ENCODE results near the gene KIFAP3. TPM values are rescaled to one million over a fixed set of nuclear protein-coding genes. Genes with fewer than 3 reads are reported as not detected.
"Not testable (repeated sequence)": the region's sequence is repeated elsewhere in the genome, so short reads cannot be mapped to it uniquely, and the experiment has no call there.

The KIFAP3 gene
- total RNA-seq, 4 donors from 2014 or later, result 9.2 to 24.6 (median 15.5) TPM

DNA sequence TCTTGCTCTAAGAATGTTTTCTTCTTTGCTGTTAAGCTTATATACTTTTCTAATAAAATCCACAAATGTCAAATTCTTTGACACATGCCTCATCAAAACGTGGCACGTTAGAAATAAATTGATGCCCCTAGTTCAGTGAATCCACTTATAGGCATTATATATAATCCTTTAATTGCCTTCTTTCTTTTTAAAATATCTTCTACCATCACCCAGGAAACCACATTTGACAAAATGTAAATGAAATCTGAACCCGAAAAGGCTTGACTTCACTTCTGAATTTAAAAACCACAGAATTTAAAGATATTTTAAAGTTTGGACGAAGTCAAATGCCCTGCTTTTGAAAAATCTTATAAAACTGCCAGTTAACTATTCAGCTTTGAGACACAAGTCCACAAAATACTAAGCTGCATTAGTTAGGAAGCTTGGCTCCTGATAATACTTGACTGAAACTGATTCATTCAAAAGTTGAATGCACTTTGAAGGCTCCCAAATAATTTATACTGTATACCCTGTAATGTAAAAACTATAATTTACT, 22.4 kb upstream of the KIFAP3 start:
- Histone ChIP-seq H3K27ac (no peak overlapping the region), H3K36me3 (no peaks in the 10 kb centered on the region), H3K27me3 (no peaks in the 10 kb centered on the region), H3K4me1 (no peaks in the 10 kb centered on the region), H3K9me3 (no peaks in the 10 kb centered on the region), H3K4me3 (no peak overlapping the region)
- WGBS, 2 donors, result 48 to 59% methylated on average over 4 of the region's 4 CpGs
- no peak for DNase-seq
- TF ChIP-seq, protein P1, sequence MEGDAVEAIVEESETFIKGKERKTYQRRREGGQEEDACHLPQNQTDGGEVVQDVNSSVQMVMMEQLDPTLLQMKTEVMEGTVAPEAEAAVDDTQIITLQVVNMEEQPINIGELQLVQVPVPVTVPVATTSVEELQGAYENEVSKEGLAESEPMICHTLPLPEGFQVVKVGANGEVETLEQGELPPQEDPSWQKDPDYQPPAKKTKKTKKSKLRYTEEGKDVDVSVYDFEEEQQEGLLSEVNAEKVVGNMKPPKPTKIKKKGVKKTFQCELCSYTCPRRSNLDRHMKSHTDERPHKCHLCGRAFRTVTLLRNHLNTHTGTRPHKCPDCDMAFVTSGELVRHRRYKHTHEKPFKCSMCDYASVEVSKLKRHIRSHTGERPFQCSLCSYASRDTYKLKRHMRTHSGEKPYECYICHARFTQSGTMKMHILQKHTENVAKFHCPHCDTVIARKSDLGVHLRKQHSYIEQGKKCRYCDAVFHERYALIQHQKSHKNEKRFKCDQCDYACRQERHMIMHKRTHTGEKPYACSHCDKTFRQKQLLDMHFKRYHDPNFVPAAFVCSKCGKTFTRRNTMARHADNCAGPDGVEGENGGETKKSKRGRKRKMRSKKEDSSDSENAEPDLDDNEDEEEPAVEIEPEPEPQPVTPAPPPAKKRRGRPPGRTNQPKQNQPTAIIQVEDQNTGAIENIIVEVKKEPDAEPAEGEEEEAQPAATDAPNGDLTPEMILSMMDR (IDR thresholded peaks at IDR 0.05), result no peak
- TF ChIP-seq POLR2A (IDR thresholded peaks at IDR 0.05), result no peak
- intact Hi-C loops (cut with DNase I), result no loop called here

DNA sequence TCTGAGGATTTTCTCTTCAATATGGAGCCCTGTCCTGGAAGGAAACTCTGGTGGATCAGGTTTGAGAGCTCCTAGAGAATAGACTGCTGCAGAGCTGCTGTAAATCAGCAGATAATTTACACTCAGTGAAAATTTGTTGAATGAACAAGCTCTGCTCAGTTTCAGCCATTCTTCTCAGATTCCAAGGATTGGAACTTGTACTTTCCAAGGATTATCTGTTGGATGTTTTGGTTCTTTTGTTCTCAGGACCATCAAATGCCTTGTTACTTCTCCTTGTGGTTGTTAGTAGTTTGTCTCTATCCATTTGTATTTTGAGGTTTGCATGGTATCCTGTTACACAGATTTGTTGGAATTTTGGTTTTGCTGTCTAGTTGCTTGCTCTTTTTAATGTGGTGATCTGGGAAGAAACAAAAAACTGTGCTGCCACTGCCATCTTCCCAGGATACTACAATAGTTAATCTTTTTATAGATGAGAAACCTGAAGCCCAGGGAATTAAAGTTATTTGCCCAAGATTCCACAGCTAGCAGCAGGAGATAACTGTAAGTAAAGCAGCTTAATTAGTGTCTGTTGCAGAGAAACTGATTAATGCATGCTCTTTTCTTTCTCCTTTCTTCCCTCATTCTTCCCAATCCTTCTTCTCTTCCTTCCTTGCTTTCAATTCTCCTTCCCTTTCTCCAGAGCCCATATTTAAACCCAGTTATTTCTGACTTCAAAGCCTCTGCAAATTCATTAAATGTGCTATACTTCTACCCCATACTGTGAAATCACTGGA, 21.7 kb upstream of the KIFAP3 start:
- DNase-seq, result no peak
- no peaks in the 10 kb centered on the region for H3K27me3 ChIP-seq
- H3K9me3 ChIP-seq, result no peaks in the 10 kb centered on the region
- intact Hi-C loops (cut with DNase I), result no loop called here
- TF ChIP-seq, protein P1 (IDR thresholded peaks at IDR 0.05), result no peak
- no peak for TF ChIP-seq POLR2A (IDR thresholded peaks at IDR 0.05)
- no peak overlapping the region for H3K4me3 ChIP-seq
- H3K27ac ChIP-seq, result no peak overlapping the region
- H3K4me1 ChIP-seq, result no peaks in the 10 kb centered on the region
- no peaks in the 10 kb centered on the region for H3K36me3 ChIP-seq

DNA sequence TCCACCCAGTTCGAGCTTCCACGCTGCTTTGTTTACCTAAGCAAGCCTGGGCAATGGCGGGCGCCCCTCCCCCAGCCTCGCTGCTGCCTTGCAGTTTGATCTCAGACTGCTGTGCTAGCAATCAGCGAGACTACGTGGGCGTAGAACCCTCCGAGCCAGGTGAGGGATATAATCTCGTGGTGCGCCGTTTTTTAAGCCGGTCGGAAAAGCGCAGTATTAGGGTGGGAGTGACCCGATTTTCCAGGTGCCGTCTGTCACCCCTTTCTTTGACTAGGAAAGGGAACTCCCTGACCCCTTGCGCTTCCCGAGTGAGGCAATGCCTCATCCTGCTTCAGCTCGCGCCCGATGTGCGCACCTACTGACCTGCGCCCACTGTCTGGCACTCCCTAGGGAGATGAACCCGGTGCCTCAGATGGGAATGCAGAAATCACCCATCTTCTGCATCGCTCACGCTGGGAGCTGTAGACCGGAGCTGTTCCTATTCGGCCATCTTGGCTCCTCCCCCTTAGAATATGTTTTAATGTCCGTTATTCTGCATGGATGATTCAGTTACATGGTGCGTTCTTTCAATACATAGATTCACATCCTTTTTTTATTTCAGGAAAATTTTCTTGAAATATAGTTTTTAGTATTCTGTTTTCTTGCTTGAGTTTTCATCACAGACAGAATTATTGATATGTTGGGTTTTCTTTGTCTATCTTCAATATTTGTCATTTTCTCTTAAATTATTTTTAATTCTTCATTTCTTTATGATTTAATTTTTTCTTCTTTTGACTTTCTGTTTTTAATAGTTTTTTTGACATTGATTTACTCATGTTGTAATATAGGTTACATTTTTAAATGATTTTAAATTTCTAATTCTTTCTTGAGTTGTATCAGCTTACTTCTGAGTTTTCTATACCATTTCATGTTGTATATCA, 20.5 kb upstream of the KIFAP3 start:
- H3K9me3 ChIP-seq; intact Hi-C loops (cut with DNase I); H3K36me3 ChIP-seq; H3K27me3 ChIP-seq; DNase-seq; H3K27ac ChIP-seq; H3K4me3 ChIP-seq; H3K4me1 ChIP-seq: not testable (repeated sequence)
- WGBS, 2 donors, result 89 to 93% methylated on average over 12 to 18 of the region's 31 CpGs

DNA sequence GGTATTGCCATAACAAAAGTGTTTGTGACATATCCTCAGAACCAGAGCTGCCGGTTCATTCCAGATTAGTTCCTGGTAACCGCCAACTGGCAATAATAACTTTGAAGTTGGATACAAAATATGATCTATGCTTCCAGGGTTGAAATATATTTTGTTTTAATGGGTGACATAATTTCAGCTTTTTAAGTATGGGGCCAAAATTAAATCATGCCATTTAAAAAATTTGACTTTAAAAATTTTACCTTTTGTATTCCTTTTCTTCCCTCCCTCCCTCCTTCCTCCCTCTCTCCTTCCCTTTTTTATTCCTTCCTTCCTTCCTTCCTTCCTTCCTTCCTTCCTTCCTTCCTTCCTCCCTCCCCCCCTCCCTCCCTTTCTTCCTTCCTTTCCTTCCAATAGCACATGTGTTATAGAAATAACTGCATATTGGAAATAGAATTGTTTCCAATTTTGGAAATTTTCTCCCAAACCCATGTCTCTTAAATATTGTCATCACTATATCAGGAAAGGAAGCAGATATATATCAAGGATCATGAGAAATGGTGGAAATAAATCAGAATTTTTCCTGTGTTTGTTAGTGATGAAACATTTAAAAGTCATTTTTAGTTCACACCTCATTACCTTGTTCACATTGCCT, 12.0 kb upstream of the KIFAP3 start:
- Histone ChIP-seq H3K27me3 (no peaks in the 10 kb centered on the region), H3K9me3 (no peaks in the 10 kb centered on the region), H3K36me3 (no peaks in the 10 kb centered on the region), H3K4me3 (no peak overlapping the region), H3K27ac (no peak overlapping the region), H3K4me1 (no peaks in the 10 kb centered on the region)
- 63 to 77% methylated on average over 2 of the region's 2 CpGs for WGBS, 2 donors
- DNase-seq, result no peak
- intact Hi-C loops (cut with DNase I), result no loop called here
- no peak for TF ChIP-seq POLR2A (IDR thresholded peaks at IDR 0.05)
- TF ChIP-seq, protein P1 (IDR thresholded peaks at IDR 0.05), result no peak

DNA sequence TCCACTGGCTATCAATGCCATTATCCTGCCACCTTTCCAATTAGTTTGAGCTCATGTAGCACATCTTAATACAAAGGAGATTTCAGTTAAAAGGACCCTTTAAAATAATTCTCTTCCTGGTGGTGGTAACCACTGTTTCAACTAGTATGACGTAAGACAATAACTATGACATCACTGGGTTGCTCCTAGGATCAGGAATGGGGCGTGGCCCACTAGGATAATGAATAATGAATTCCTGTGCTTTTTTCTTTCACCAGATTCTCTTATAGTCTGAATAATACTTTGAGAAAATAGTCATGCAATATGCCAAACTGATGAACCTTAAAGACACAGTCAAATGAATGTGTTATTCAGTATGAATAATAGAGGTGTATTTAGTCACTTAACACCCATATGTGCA, 10.6 kb upstream of the KIFAP3 start:
- H3K36me3 ChIP-seq, result no peaks in the 10 kb centered on the region
- intact Hi-C loops (cut with DNase I), result no loop called here
- WGBS, 2 donors, result 45 to 48% methylated on average over 2 of the region's 2 CpGs
- no peaks in the 10 kb centered on the region for H3K4me1 ChIP-seq
- no peak overlapping the region for H3K27ac ChIP-seq
- no peak for DNase-seq
- no peak overlapping the region for H3K4me3 ChIP-seq
- H3K27me3 ChIP-seq, result no peaks in the 10 kb centered on the region
- H3K9me3 ChIP-seq, result no peaks in the 10 kb centered on the region
- TF ChIP-seq POLR2A (IDR thresholded peaks at IDR 0.05), result no peak
- TF ChIP-seq, protein P1 (IDR thresholded peaks at IDR 0.05), result no peak

All from esophagus squamous epithelium (tissue), 5 donors.